ENCODE measurements around the gene PLTP.

PLTP gene

GRCh38 chr20:45924391-45925261 is 12.7 kb upstream of the PLTP start:
- no peak overlapping the region for H3K4me3 ChIP-seq (ENCODE audit: low read length)
- no peak for DNase-seq (ENCODE audit: low read depth, low spot score)

DNA sequence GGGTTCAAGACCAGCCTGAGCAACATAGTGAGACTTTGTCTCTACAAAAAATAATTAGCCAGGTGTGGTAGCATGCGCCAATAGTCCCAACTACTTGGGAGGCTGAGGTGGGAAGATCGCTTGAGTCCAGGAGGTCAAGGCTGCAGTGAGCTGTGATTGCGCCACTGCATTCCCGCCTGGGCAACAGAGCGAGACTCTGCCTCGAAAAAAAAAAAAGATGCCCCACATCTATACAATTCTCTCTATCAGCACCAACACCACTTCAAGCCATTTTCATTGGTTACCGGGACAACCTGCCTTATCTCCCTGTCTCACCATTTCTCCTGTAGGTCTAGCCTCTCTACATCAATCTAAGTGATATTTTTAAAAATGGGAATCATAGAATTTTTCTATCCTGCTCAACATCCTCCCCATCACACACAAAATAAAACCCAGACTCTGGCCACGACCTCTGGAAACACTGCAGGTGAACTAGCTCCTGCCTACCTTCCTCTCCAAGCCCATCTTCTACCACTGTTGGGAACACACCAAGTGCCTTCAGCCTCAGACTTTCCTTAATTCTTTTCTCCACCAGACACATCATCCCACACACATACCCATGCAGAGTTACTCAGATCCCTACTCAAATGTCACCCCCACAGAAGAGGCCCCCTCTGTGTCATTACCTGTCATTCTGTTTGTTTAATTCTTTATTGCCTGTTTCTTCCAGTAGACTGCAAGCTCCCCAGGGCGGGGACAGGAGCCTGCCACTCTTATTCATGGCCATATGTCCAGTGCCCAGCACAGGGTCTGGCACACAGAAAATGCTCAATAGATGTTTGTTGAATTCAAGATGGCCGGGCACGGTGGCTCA is 9.6 kb upstream of the PLTP start:
- H3K4me3 ChIP-seq (ENCODE audit: low read length) = no peak overlapping the region
- DNase-seq (ENCODE audit: low read depth, low spot score) = no peak

GRCh38 chr20:45920462-45921336 is 8.7 kb upstream of the PLTP start:
- no peak for DNase-seq (ENCODE audit: low read depth, low spot score)
- no peak overlapping the region for H3K4me3 ChIP-seq (ENCODE audit: low read length)

DNA sequence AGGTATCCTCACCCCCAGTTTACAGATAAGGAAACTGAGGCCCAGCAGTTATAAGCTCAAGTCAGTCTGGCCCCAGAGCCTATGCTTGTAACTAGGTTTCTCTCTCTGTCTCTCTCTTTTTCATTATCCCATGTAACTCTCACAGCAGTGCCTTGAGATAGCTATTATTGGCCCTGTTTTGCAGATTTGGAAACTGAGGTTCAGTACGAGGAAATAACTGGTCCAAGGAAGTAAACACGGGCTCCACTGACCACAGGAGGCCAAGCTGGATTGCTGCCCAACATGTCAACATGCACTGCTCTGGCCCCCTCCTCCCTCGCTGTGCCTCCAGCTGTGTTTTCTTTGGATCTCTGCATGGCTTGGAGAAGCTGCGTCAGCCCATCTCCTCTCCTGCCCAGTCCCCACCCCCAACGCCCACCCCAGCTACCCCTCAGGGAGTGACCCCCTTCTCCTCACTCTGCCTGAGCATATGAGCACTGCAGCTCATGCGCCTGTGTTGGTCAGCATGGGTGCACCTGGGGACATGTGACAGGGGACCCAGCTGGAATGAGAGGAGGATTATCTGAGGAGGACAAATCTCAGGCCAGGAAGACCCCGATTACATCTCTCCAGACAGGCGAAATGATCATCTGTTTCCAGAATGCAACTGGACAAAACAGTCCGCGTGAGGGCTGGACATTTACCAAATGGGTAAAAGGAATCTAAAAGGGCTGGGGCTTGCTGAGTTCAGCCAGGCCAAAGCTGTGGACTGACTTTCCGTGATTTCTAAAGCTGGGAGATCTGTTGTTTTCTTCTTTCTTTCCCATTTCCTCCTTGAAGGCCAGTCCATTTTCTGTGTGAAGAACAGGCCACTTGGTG is 7.8 kb upstream of the PLTP start:
- DNase-seq (ENCODE audit: low read depth, low spot score) = no peak
- no peak overlapping the region for H3K4me3 ChIP-seq (ENCODE audit: low read length)

GRCh38 chr20:45918779-45919537 is 7.0 kb upstream of the PLTP start:
- H3K4me3 ChIP-seq (ENCODE audit: low read length) = no peak overlapping the region
- DNase-seq (ENCODE audit: low read depth, low spot score) = no peak

DNA sequence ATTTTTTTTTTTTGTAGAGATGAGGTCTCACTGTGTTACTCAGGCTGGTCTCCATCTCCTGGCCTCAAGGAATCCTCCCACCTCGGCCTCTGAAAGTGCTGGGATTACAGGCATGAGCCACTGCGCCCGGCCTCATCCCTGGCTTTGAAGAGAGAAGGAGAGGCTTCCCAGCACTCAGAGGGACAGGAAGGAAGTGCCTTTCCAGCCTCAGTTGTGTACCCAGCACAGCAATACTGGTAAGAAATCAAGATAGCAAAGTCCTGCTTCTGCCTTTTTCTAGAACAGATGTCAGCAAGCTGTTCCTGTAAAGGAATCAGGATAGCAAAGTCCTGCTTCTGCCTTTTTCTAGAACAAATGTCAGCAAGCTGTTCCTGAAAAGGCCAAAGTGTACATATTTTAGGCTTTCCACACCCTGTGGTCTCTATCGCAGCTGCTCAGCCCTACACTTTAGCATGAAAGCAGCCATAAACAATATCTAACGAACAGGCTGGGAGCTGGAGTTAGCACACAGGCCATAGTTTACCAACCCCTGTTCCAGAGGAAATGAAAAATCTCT is 6.3 kb upstream of the PLTP start:
- no peak overlapping the region for H3K4me3 ChIP-seq (ENCODE audit: low read length)
- no peak for DNase-seq (ENCODE audit: low read depth, low spot score)

DNA sequence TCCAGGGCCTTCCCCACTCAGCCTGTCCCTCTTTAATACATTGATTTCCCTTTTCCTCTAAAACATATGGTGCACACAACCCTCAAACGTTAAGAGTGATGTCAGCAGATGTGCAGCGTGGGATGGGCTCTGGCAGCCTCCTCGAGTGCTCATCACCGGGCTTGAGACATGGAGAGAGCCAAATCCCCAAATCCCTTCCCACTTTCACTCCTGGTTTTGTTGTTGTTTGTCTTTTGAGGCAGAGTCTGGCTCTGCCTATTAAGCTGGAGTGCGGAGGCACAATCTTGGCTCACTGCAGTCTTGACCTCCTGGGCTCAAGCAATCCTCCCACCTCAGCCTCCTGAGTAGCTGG is 5.8 kb upstream of the PLTP start:
- no peak for DNase-seq (ENCODE audit: low read depth, low spot score)
- no peak overlapping the region for H3K4me3 ChIP-seq (ENCODE audit: low read length)

- H3K4me3 ChIP-seq (ENCODE audit: low read length) = no peak overlapping the region
- no peak for DNase-seq (ENCODE audit: low read depth, low spot score)
Observed at GRCh38 chr20:45913116-45913515, 1.2 kb upstream of the PLTP start.

- no peak for DNase-seq (ENCODE audit: low read depth, low spot score)
- H3K4me3 ChIP-seq (ENCODE audit: low read length) = no peak overlapping the region
Observed at GRCh38 chr20:45912344-45912682, 358 bp upstream of the PLTP start.

- peak; percentile 86 for DNase-seq (ENCODE audit: low read depth, low spot score)
- H3K4me3 ChIP-seq (ENCODE audit: low read length) = peak overlapping the region; percentile 21
Observed at GRCh38 chr20:45910670-45911485, 1.1 kb downstream of the PLTP start.

GRCh38 chr20:45909817-45910669 is 1.9 kb downstream of the PLTP start:
- H3K4me3 ChIP-seq (ENCODE audit: low read length) = peak overlapping the region; percentile 21; the same call in 1 of the 2 replicates

DNA sequence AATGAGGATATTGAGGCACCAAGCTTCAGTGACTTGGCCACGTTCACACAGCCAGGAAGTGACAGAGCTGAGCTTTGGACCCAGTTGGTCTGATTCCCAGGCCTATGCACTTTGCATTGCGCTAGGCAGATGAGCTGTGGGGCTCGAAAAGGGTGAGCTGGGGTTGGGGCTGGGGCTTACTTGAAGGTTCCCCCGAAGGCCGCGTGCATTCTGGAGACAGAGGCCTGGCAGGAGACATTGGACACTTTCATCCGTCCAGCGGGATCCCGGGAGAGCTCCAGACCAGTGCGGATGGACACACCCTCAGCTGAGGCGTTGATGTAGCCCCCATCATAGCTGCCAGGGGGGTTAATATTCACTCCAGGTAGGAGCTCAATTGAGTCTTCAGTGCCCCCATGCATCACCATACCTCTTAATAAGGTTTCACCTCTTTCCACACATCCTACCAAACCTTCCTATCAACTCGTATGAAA is 2.6 kb downstream of the PLTP start:
- no peak overlapping the region for H3K4me3 ChIP-seq (ENCODE audit: low read length)
- DNase-seq (ENCODE audit: low read depth, low spot score) = no peak

More at GRCh38 chr20:45909817-45910669, 1.9 kb downstream of the PLTP start:
- no peak for DNase-seq (ENCODE audit: low read depth, low spot score)

DNA sequence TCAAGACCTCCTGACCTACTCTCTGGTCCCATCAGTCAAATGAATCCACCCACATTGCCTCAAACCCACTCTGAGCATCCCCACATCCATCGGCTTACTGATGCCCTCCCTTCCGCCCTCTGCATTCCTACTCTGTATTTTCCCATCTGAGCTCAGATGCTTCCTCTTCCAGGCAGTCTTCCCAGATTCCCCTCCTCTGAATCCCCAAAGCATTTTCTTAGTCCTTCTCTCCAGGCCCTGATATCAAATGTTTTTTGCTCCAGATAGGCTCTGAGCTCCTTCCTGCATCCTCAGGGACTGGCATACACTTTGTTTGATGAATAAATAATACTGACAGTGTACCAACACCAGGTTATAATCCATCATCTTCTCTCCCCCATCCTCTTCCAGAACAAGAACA is 3.9 kb downstream of the PLTP start:
- DNase-seq (ENCODE audit: low read depth, low spot score) = no peak
- H3K4me3 ChIP-seq (ENCODE audit: low read length) = no peak overlapping the region

GRCh38 chr20:45907219-45907948 is 4.6 kb downstream of the PLTP start:
- no peak overlapping the region for H3K4me3 ChIP-seq (ENCODE audit: low read length)
- no peak for DNase-seq (ENCODE audit: low read depth, low spot score)

DNA sequence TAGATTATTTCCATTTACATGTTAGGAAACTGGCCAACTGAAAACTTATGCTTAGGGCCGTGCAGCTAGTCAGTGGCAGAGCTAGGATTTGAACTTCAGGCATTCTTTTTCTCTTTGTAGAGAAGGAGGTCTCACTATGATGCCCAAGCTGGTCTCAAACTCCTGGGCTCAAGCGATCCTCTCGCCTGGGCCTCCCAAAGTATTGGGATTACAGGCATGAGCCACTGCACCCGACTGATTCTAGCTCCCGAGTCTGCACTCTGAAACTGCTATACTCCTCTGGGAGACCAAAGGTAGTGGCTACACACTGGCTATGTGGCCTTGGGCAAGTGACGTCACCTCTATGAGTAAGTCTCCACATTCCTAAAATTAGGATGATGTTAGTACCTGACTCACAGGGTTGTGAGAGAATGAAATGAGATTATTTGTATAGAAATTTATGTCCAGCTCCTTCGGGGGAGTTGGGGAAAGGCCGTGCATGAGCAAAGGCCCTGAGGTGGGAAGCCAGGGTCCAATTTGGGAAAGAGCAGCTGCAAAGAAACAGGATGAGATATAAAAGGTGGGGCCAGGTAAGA is 6.4 kb downstream of the PLTP start:
- no peak overlapping the region for H3K4me3 ChIP-seq (ENCODE audit: low read length)
- DNase-seq (ENCODE audit: low read depth, low spot score) = no peak
